HG03045 (cell line): ENCODE measurements around the gene PRR14L.
"Not testable (repeated sequence)": the region's sequence is repeated elsewhere in the genome, so short reads cannot be mapped to it uniquely, and the experiment has no call there.

ENCODE experiments used
- ATAC-seq: cut with Tn5 transposase; IDR thresholded peaks from one replicate; pipeline ENCODE4 v1.9.1; 2021; ENCODE audit warnings: mild to moderate bottlenecking, moderate library complexity; ENCODE audit not compliant: unreplicated experiment

Gene PRR14L

GRCh38 chr22:31742115-31742514 is 7.8 kb downstream of the PRR14L start:
- no peak for ATAC-seq

DNA sequence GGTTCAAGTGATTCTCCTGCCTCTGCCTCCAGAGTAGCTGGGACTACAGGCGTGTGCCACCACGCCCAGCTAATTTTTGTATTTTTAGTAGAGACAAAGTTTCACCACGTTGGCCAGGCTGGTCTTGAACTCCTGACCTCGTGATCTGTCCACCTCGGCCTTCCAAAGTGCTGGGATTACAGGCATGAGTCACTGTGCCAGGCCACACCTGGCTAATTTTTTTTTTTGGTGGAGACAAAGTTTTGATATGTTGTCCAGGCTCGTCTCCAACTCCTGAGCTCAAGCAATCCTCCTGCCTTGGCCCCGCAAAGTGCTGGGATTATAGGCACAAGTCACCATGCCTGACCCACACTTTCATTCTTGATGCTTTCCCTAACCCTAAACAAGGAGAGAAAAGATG is 9.6 kb downstream of the PRR14L start:
- ATAC-seq: not testable (repeated sequence)

- no peak for ATAC-seq
Observed at GRCh38 chr22:31739795-31740201, 10.1 kb downstream of the PRR14L start.

DNA sequence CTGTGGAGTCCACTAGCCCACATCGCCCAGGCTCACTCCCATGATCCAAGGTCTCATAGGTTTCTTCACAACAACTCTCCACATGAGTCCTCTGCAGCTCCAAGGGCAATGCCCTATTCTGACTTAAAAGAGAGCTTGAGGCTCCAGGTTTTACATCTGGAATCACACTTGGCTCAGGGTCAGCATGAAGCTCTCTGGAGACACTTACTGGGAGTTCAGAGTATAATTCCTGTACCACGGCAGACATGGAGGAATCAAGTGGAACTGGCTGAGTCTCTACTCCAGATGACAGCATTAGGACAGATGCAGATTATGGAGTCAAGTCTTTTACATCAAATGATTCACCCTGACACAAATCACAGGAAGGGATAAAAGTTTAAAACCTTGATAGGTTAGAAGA is 11.4 kb downstream of the PRR14L start:
- no peak for ATAC-seq

DNA sequence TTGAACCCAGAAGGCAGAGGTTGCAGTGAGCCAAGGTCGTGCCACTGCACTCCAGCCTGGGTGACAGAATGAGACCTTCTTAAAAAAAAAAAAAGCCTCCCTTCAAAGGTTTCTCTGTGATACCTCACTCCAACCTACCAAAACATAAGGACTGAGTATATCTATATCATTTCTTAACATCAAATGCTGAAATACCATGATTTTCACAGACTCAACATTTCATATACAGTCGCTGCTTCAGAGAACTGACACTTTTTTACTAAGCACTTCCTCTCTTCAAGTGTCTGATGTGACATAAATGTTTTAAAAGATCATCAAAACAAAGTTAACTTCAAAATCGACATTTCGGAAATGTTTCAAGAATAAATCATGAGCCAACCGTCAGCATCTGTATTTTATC is 12.0 kb downstream of the PRR14L start:
- no peak for ATAC-seq

- ATAC-seq: no peak
Observed at GRCh38 chr22:31736458-31736857, 13.5 kb downstream of the PRR14L start.

- no peak for ATAC-seq
Observed at GRCh38 chr22:31734512-31734911, 15.4 kb downstream of the PRR14L start.

- no peak for ATAC-seq
Observed at GRCh38 chr22:31733580-31734079, 16.3 kb downstream of the PRR14L start.

GRCh38 chr22:31732089-31732829 is 17.7 kb downstream of the PRR14L start:
- no peak for ATAC-seq

GRCh38 chr22:31730344-31730711 is 19.6 kb downstream of the PRR14L start:
- ATAC-seq: no peak

- no peak for ATAC-seq
Observed at GRCh38 chr22:31728857-31729256, 21.1 kb downstream of the PRR14L start.

DNA sequence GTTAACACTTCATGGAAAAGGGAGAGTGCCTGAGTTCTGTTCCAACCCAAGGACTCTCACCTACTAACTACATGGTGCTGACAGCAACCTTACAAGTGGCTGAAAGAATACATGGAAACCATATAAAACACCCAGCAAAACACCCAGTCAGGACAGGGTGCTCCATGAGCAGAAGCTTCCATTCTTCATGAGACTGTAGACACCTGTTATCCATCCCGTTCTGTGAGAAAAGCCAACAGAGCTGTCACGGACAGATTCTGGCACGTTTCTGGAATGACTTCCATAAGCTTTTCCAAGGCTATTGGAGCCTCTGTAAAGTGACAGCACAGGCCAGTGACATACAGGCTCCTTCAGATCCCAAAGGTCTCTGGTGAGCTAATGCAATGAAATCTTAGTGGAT is 23.2 kb downstream of the PRR14L start:
- ATAC-seq: no peak

DNA sequence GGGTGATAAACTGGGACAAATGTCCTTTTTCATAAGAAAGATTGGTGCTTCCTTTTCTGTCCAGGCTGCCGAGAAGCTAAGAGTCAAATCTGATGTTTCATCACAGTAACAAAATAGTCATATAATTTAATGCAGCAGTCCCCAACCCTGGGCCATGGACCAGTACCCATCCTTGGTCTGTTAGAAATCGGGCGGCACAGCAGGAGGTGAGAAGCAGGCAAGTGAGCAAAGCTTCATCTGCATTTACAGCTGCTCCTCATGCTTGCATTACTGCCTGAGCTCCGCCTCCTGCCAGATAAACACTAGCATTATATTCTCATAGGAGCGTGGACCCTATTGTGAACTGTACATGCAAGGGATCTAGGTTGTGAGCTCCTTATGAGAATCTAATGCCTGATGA is 26.2 kb downstream of the PRR14L start:
- no peak for ATAC-seq

GRCh38 chr22:31719850-31720471 is 30.0 kb downstream of the PRR14L start:
- ATAC-seq: no peak

DNA sequence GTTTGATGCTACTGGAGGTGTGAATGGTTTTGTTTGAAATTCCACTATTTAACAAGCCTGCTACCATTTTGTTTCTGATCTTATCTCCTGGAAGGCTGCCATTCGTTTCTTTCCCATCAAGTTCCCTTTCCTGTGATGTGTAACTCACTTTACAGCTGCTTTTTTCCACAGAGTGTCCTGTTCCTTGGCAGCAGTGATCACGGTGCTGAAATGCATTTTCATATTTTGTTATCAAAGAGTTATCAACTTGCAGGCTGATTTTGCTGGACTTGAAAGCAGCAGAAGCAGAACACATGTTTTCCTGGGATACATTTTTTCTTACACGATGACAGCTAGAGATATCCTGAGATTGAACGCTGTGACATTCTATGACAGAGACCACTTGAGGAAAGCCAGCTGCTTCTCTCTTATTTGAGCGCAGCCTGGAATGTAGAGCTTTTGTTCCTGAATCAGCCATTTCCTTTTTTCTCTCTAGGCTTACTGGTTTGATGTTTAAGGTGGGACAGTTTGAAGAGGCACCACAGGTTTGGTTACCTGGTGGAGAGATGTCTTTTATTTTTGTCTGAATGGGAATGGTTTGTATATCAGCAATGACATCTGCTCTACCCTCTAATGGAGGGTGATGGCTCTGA is 34.7 kb downstream of the PRR14L start:
- no peak for ATAC-seq

- not testable (repeated sequence) for ATAC-seq
Observed at GRCh38 chr22:31711226-31711625, 38.7 kb downstream of the PRR14L start.

DNA sequence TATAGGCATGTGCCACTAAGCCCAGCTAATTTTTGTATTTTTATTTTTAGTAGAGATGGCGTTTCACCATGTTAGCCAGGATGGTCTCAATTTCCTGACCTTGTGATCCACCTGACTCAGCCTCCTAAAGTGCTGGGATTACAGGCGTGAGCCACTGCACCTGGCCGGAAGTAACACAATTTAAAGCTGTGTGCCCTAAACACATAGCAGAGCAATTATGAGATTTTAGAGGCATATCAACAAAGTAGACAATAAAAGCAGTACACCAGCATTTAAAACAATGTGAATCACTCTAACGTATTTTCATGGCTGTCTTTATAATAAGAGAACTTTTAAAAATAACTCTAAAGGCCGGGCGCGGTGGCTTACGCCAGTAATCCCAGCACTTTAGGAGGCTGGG is 42.4 kb downstream of the PRR14L start:
- ATAC-seq: no peak

DNA sequence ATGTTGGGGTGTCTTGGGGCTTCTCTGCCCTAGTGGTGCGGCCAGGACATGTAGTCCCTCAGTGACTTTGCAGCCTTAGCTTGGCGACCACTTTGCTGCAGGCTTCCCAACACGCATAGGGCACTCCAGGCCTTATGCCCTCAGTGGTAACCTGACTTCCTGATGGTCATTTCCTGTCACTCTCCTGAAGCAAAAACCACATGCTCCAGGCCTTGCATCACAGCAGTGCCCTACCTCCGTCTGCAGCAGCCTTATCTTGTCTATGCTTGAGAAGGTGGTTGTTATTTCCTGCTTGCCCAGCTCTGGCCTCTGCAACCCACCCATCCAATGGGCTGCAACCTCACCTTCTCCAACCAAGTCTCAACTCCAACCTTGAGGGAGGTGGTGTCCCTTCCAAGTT is 54.5 kb downstream of the PRR14L start:
- ATAC-seq: no peak

- not testable (repeated sequence) for ATAC-seq
Observed at GRCh38 chr22:31694046-31694445, 55.9 kb downstream of the PRR14L start.

DNA sequence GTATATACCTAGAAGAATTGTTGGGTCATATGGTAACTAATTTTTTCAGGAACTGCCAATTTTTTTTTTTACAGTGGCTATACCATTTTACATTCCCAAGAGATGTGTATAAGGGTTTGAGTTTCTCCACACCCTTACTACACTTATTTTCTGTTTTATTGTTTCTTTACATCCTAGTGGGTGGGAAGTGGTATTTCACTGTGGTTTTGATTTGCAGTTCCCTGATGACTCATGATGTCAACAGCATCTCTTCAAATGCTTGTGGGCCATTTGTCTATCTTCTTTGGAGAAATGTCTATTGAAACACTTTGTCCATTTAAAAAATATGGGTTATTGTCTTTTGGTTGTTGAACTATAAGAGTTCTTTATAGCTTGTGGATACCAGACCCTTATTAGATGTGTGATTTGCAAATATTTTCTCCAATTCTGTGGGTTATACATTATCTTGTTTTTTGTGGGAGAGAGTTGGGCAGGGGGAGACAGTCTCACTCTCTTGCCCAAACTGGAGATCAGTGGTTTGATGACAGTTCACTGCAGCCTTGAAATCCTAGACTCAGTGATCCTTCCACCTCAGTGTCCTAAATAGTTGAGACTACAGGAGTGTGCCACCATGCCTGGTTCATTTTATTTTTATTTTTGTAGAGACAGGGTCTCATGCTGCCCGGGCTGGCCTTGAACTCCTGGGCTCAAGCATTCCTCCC is 57.6 kb downstream of the PRR14L start:
- no peak for ATAC-seq

DNA sequence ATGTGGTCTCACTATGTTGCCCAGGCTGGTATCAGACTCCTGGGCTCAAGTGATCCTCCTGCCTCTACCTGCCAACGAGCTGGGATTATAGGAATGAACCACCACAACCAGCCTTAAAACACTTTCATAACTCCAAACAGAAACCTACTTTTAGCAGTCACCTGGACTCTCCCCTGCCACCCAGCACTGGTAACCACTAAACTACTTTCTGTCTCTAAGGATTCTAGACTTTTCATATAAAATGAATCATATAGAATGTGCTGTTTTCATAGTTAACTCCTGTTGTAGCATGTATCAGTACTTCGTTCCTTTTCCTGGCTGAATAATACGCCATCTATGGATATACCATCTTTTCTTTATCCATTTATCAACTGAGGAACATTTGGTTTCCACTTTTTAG is 58.5 kb downstream of the PRR14L start:
- ATAC-seq: no peak
